DMS79 (cell line): ENCODE data around the gene PRXL2A.
"Not testable (repeated sequence)": the region's sequence is repeated elsewhere in the genome, so short reads cannot be mapped to it uniquely, and the experiment has no call there.

ENCODE experiments used
- DNase-seq: peaks from one replicate; lab custom pipeline; 2025; lab: John Stamatoyannopoulos, UW

PRXL2A gene

GRCh38 chr10:80411267-80411668 is 2.9 kb downstream of the PRXL2A start:
- DNase-seq: no peak

DNA sequence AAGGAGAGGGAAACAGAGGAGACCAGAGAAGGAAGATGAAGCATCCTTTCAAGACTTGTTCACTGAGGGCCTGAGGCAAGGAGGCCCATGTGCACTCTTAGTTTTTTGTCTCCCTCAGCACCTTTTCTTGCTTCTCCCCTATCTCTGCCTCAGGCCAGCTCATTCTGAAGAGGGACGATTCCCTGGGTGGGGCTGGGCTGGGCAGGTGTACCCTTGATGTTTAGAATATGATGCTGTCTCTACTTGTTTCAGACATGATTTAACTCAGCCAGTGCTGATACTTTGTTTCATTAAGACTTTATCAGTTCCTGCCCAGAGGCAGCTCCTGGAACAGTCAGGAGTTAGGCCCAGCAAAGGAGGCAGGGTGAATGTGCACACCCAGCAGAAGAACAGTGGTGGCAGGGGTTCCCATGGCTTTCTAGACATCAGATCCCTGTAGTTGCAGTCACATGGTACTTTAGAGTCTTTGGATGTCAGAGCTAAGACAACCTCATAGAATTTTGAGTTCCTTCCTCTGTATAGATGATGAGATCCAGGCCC is 3.4 kb downstream of the PRXL2A start:
- DNase-seq: no peak

DNA sequence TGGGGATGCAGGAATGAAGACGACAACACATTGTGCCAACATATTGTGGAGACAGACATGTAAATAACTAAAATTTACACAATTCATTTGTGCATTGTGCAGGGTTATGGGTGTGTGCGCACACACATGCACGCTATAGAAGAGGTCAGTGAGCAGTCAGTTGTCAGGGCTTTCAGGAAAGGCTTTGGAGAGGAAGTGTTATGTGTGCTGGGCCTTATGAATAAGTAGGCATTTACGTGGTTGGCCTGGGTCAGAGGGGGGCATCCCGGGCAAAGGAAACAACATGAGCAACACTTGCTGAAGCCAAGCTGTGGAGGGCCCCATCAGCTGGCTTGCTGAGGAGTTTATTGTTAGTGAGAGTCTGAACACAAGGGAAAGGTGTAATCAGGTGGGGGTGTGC is 4.1 kb downstream of the PRXL2A start:
- DNase-seq: no peak

- DNase-seq: peak; percentile 15
Measured at GRCh38 chr10:80413271-80413996, 5.1 kb downstream of the PRXL2A start.

DNA sequence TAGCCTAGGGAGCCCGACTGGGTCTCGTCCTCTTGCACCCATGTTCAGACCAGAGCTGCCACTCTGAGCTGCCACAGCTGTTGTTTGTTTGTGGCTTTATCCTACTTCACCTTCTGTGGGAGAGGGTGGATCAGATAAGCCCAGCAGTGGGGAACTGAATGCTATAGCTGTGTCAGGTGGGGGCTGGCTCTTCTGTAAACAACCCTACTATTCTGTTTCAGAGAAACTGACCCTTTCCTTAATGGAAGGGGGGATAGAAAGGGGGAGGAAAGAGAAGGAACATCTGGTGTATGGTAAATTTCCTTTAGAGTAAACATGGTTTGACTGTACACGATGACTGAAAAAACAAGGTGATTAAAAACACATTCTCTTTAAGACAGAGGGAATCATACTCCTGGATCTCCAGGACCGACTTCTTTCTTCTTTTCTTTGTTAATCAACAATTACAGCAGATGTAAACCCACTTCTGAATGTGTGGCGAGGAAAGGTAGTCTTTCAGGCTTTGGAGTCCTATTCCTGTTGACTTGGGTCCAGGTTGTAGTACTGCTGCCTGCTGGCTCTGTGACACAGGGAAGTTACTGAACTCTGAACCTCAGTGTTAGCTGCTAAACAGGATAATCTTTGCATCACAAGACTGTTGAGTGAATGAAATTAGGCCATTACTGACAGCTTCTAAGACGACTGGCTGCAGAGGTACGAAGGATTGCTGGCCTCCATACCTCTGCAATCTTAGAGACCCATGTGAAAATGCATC is 6.0 kb downstream of the PRXL2A start:
- no peak for DNase-seq

- no peak for DNase-seq
Measured at GRCh38 chr10:80415734-80416478, 7.6 kb downstream of the PRXL2A start.

DNA sequence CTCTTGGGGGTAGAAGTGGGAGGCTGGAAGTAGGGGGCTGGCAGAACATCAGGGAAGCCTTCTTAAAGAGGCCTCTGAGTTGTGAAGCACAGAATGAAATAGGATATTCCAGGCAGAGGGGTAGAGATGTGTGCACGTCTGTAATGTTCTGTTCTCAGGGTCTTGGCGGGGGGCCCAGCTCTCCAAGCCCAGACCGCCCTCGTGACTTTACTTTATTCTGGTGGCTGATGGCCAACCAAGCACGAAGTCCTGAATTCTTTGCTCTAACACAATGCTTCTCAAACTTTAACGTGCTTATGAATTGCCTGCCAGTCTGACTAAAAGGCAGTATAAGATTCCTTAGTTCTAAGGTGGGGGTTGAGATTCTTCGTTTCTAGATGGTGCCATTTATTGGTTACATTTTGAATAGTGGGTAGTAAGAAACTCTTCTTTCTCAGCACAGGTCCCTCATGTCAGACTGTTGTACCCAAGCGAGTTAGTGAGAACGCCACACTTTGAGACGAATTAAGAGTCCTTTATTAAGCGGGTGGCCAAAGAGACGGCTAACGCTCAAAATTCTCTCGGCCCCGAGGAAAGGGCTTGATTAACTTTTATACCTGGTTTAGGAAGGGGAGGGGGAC is 8.2 kb downstream of the PRXL2A start:
- no peak for DNase-seq

GRCh38 chr10:80417256-80417655 is 8.9 kb downstream of the PRXL2A start:
- not testable (repeated sequence) for DNase-seq

DNA sequence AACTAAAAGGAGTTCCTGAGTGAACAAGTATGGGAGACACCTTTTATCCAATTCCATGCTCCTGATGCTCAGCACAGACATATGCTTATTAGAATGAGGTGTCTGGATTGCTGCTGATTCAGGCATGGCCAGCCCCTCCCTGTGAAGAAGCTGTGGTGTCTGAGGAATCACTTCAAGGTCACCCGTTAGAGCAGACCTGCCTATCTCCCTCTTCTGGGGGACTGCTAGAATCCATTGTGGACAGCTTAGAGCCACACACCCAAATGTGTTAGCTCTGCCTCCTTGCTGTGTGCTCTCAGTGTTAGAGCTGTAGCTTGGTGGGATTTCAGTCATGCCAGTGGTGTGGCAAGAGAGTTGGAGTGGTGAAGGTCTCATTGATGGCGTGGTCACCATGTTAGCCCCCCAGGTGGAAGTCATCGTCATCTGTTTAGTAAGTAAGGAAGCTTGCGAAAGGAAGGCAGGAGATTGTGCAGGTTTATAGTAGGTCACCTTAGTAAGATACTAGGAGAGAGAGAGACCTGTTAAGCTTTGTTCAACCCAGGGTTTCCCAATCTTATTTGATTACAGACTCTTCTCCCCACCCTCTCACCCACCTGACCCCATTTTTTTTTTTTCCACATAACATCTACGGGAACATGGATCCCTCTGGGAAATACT is 12.8 kb downstream of the PRXL2A start:
- no peak for DNase-seq

- DNase-seq: no peak
Measured at GRCh38 chr10:80421707-80422536, 13.6 kb downstream of the PRXL2A start.

DNA sequence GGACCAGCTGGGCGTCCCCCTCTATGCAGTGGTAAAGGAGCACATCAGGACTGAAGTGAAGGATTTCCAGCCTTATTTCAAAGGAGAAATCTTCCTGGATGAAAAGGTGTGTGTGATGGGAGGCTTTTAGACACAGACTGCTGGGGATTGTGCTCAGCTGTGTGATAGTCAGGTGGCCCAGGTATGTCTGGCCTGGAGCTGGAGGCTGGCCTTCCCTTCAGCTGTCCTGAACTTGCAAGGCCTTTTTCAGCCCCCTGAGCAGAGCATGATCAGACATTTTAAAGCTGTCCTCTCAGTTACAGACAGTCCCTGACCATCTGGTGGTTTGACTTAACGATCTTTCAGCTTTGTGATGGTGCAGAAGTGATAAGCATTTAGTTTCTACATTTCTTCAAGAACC is 17.6 kb downstream of the PRXL2A start:
- DNase-seq: no peak

GRCh38 chr10:80427541-80427940 is 19.2 kb downstream of the PRXL2A start:
- DNase-seq: no peak

DNA sequence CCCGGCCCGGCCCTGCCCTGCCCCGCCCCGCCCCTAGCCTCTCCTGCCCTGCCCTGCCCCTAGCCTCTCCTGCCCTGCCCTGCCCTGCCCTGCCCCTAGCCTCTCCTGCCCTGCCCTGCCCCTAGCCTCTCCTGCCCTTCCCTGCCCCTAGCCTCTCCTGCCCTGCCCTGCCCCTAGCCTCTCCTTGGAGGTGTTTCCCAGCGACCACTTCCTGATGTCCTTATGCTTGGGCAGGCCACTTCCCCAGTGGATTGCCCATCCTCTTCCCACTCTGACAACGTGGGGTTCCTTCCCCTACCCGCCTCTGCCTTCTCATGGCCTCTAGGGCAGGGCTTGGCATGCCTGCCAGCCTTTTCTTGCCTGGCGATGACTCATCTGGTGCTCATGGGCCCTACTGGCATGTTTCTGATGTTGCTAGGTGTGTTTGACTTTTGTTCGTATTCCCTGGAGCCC is 21.2 kb downstream of the PRXL2A start:
- DNase-seq: no peak

- DNase-seq: no peak
Measured at GRCh38 chr10:80433134-80433533, 24.8 kb downstream of the PRXL2A start.

- no peak for DNase-seq
Measured at GRCh38 chr10:80436446-80437098, 28.2 kb downstream of the PRXL2A start.

DNA sequence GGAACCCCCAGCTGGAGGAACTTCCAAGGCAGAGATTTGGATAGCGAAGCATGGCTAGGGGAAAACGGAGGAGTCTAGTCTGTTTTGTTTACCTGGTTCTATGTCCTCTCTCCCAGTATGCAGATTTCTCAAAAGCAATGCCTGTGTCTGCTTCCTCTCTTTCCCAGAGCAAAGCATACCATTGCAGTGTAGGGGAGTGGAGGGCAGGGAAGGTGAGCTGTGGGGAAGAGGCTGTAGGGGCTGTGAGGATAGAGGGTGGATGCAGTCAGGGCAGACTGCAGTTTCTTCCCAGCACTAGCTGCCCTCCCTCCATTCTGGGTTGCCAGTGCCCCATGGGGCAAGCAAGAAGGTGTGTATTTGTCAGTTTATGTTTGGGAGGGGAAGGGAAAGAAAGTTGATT is 28.9 kb downstream of the PRXL2A start:
- DNase-seq: no peak

GRCh38 chr10:80441831-80442230 is 33.5 kb downstream of the PRXL2A start:
- no peak for DNase-seq

DNA sequence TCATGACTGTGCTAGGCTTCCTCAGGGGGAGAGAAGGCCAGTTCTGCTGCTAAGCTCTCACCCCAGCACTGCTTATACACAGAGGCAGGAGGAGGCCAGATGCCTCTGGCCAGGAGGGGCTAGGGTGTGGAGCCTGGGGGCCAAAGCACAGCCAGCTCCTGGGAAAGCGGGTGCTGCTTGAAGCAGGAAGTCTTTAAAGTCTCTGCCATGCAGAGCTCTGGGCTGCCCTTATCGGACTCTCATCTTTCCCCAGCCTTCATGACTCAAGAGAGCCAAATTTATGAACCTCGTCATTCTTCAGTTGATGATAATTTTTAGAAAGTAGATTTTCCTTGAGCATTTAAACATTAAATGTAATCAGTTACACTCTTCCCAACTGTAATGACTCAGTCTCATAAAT is 34.5 kb downstream of the PRXL2A start:
- no peak for DNase-seq

GRCh38 chr10:80443531-80443974 is 35.2 kb downstream of the PRXL2A start:
- no peak for DNase-seq

GRCh38 chr10:80444124-80444523 is 35.8 kb downstream of the PRXL2A start:
- no peak for DNase-seq
